Measurements from ENCODE around the gene PRKD1.

PRKD1 gene

GRCh38 chr14:29940482-29940881 lies 12.8 kb upstream of the PRKD1 start:
- CTCF ChIA-PET: no interaction called here

GRCh38 chr14:29937116-29937515 lies 9.5 kb upstream of the PRKD1 start:
- no peak for DNase-seq (ENCODE audit: extremely low spot score)
- CTCF ChIA-PET: interaction anchor here (0.8 kb wide), 1 partner anchor 167 kb away, joined by 3 read pairs; no protein-coding TSS in a partner anchor
- TF ChIP-seq CTCF (IDR thresholded peaks at IDR 0.05; ENCODE audit: control extremely low read depth, extremely low read depth, low read depth, missing control alignments): no peak
- POLR2A ChIA-PET: no interaction called here

More at GRCh38 chr14:29940482-29940881, 12.8 kb upstream of the PRKD1 start:
- no peak for DNase-seq (ENCODE audit: extremely low spot score)
- POLR2A ChIA-PET: no interaction called here
- TF ChIP-seq CTCF (IDR thresholded peaks at IDR 0.05; ENCODE audit: control extremely low read depth, extremely low read depth, low read depth, missing control alignments): no peak

GRCh38 chr14:29930283-29930682 lies 2.6 kb upstream of the PRKD1 start:
- CTCF ChIA-PET: no interaction called here
- no peak for TF ChIP-seq CTCF (IDR thresholded peaks at IDR 0.05; ENCODE audit: control extremely low read depth, extremely low read depth, low read depth, missing control alignments)
- POLR2A ChIA-PET: no interaction called here
- no peak for DNase-seq (ENCODE audit: extremely low spot score)

GRCh38 chr14:29928117-29928640 lies 532 bp upstream of the PRKD1 start:
- POLR2A ChIA-PET: no interaction called here
- peak; percentile 5 for DNase-seq (ENCODE audit: extremely low spot score)
- CTCF ChIA-PET: interaction anchor here (0.8 kb wide), 1 partner anchor 21 kb away, joined by 3 read pairs; no protein-coding TSS in a partner anchor
- no peak for TF ChIP-seq CTCF (IDR thresholded peaks at IDR 0.05; ENCODE audit: control extremely low read depth, extremely low read depth, low read depth, missing control alignments)

- peak; percentile 8 for DNase-seq (ENCODE audit: extremely low spot score)
- ChIA-PET CTCF (no interaction called here), POLR2A (no interaction called here)
- TF ChIP-seq CTCF (IDR thresholded peaks at IDR 0.05; ENCODE audit: control extremely low read depth, extremely low read depth, low read depth, missing control alignments): peak; percentile 9
Observed at GRCh38 chr14:29926701-29927375, 809 bp downstream of the PRKD1 start.

GRCh38 chr14:29926228-29926627 lies 1.4 kb downstream of the PRKD1 start:
- no peak for DNase-seq (ENCODE audit: extremely low spot score)
- ChIA-PET CTCF (no interaction called here), POLR2A (no interaction called here)
- TF ChIP-seq CTCF (IDR thresholded peaks at IDR 0.05; ENCODE audit: control extremely low read depth, extremely low read depth, low read depth, missing control alignments): no peak
